ENCODE data around the gene BMP2K. TPM values are rescaled to one million over a fixed set of nuclear protein-coding genes. Genes with fewer than 3 reads are reported as not detected.

Gene BMP2K
- total and polyA plus RNA-seq, 2 experiments from 2014 or later, result 8.2 to 32.5 TPM

DNA sequence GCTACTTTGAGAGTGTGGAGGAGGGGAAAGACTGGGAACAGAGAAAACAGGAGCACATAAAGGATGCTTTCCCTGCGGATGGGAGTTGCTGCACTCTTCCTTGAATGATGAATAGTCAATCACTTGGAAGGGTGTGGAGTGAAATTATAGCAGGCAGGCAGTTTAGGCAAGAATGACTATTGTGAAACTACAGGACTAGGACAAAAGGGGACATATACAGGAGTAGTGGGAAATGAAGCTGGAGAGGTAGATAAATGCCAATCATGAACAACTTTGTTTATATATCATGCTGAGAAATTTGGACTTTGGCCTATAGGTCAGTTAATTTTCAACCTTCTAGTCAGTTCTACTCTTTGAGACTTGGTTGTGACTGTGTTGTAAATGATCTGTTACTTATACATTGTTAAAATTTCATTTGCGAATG is 86.2 kb downstream of the BMP2K start:
- H3K4me3 ChIP-seq, result no peak overlapping the region
- no peak overlapping the region for H2AFZ ChIP-seq
- no peak for ATAC-seq
- no peaks in the 10 kb centered on the region for H3K4me1 ChIP-seq (ENCODE audit: insufficient read depth)
- H3K36me3 ChIP-seq (ENCODE audit: insufficient read depth), result peaks cover under 1% of the 10 kb centered on the region; the same call in 1 of the 2 replicates
- Mint-ChIP-seq H3K9me3 (no peaks in the 10 kb centered on the region), H3K27me3 (ENCODE audit: insufficient read depth, low read depth, poor library complexity) (no peaks in the 10 kb centered on the region), H3K4me1 (no peaks in the 10 kb centered on the region), H3K27ac (no peak overlapping the region), H3K4me3 (no peak overlapping the region), H3K36me3 (ENCODE audit: low read depth) (no peaks in the 10 kb centered on the region; the same call in 2 of the 3 replicates)
- TF ChIP-seq ZNF114 (CRISPR knock-in tag; IDR thresholded peaks at IDR 0.05) (no peak), STAT1 (IDR thresholded peaks at IDR 0.05; ENCODE audit: unreplicated experiment) (no peak), EZH2 (IDR thresholded peaks at IDR 0.05; ENCODE audit: low read depth, unreplicated experiment) (no peak), JUNB (IDR thresholded peaks at IDR 0.05; ENCODE audit: unreplicated experiment) (no peak), CREB1 (CRISPR knock-in tag; IDR thresholded peaks at IDR 0.05; ENCODE audit: low read depth) (no peak), NANOG (IDR thresholded peaks at IDR 0.05; ENCODE audit: borderline replicate concordance) (no peak), EZH2phosphoT487 (IDR thresholded peaks at IDR 0.05; ENCODE audit: unreplicated experiment) (no peak), REST (IDR thresholded peaks at IDR 0.05; ENCODE audit: unreplicated experiment) (no peak), POLR2AphosphoS5 (IDR thresholded peaks at IDR 0.05; ENCODE audit: low read depth) (no peak), ZNF331 (CRISPR knock-in tag; IDR thresholded peaks at IDR 0.05; ENCODE audit: low read depth) (no peak)
- TF ChIP-seq, protein P1, sequence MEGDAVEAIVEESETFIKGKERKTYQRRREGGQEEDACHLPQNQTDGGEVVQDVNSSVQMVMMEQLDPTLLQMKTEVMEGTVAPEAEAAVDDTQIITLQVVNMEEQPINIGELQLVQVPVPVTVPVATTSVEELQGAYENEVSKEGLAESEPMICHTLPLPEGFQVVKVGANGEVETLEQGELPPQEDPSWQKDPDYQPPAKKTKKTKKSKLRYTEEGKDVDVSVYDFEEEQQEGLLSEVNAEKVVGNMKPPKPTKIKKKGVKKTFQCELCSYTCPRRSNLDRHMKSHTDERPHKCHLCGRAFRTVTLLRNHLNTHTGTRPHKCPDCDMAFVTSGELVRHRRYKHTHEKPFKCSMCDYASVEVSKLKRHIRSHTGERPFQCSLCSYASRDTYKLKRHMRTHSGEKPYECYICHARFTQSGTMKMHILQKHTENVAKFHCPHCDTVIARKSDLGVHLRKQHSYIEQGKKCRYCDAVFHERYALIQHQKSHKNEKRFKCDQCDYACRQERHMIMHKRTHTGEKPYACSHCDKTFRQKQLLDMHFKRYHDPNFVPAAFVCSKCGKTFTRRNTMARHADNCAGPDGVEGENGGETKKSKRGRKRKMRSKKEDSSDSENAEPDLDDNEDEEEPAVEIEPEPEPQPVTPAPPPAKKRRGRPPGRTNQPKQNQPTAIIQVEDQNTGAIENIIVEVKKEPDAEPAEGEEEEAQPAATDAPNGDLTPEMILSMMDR (conservative IDR thresholded peaks at IDR 0.05; ENCODE audit: low read depth in 2 of 2), result no peak
- TF ChIP-seq, protein P2, sequence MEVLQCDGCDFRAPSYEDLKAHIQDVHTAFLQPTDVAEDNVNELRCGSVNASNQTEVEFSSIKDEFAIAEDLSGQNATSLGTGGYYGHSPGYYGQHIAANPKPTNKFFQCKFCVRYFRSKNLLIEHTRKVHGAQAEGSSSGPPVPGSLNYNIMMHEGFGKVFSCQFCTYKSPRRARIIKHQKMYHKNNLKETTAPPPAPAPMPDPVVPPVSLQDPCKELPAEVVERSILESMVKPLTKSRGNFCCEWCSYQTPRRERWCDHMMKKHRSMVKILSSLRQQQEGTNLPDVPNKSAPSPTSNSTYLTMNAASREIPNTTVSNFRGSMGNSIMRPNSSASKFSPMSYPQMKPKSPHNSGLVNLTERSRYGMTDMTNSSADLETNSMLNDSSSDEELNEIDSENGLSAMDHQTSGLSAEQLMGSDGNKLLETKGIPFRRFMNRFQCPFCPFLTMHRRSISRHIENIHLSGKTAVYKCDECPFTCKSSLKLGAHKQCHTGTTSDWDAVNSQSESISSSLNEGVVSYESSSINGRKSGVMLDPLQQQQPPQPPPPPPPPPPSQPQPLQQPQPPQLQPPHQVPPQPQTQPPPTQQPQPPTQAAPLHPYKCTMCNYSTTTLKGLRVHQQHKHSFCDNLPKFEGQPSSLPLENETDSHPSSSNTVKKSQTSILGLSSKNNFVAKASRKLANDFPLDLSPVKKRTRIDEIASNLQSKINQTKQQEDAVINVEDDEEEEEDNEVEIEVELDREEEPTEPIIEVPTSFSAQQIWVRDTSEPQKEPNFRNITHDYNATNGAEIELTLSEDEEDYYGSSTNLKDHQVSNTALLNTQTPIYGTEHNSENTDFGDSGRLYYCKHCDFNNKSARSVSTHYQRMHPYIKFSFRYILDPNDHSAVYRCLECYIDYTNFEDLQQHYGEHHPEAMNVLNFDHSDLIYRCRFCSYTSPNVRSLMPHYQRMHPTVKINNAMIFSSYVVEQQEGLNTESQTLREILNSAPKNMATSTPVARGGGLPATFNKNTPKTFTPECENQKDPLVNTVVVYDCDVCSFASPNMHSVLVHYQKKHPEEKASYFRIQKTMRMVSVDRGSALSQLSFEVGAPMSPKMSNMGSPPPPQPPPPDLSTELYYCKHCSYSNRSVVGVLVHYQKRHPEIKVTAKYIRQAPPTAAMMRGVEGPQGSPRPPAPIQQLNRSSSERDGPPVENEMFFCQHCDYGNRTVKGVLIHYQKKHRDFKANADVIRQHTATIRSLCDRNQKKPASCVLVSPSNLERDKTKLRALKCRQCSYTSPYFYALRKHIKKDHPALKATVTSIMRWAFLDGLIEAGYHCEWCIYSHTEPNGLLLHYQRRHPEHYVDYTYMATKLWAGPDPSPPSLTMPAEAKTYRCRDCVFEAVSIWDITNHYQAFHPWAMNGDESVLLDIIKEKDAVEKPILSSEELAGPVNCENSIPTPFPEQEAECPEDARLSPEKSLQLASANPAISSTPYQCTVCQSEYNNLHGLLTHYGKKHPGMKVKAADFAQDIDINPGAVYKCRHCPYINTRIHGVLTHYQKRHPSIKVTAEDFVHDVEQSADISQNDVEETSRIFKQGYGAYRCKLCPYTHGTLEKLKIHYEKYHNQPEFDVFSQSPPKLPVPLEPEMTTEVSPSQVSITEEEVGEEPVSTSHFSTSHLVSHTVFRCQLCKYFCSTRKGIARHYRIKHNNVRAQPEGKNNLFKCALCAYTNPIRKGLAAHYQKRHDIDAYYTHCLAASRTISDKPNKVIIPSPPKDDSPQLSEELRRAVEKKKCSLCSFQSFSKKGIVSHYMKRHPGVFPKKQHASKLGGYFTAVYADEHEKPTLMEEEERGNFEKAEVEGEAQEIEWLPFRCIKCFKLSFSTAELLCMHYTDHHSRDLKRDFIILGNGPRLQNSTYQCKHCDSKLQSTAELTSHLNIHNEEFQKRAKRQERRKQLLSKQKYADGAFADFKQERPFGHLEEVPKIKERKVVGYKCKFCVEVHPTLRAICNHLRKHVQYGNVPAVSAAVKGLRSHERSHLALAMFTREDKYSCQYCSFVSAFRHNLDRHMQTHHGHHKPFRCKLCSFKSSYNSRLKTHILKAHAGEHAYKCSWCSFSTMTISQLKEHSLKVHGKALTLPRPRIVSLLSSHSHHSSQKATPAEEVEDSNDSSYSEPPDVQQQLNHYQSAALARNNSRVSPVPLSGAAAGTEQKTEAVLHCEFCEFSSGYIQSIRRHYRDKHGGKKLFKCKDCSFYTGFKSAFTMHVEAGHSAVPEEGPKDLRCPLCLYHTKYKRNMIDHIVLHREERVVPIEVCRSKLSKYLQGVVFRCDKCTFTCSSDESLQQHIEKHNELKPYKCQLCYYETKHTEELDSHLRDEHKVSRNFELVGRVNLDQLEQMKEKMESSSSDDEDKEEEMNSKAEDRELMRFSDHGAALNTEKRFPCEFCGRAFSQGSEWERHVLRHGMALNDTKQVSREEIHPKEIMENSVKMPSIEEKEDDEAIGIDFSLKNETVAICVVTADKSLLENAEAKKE (CRISPR knock-in tag; IDR thresholded peaks at IDR 0.05), result no peak
- TF ChIP-seq, protein P3, sequence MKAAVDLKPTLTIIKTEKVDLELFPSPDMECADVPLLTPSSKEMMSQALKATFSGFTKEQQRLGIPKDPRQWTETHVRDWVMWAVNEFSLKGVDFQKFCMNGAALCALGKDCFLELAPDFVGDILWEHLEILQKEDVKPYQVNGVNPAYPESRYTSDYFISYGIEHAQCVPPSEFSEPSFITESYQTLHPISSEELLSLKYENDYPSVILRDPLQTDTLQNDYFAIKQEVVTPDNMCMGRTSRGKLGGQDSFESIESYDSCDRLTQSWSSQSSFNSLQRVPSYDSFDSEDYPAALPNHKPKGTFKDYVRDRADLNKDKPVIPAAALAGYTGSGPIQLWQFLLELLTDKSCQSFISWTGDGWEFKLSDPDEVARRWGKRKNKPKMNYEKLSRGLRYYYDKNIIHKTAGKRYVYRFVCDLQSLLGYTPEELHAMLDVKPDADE (IDR thresholded peaks at IDR 0.05), result no peak
- no peak for DNase-seq (ENCODE audit: low spot score)
- no peak overlapping the region for H3K27ac ChIP-seq (ENCODE audit: low read depth)
- H3F3A ChIP-seq (replicated peaks; ENCODE audit: low read depth), result no peaks in the 10 kb centered on the region
- no peaks in the 10 kb centered on the region for H3K27me3 ChIP-seq (ENCODE audit: insufficient read depth)
- no peak overlapping the region for H3K4me2 ChIP-seq
- H3K79me2 ChIP-seq (replicated peaks; ENCODE audit: insufficient read depth), result no peaks in the 10 kb centered on the region
- no peaks in the 10 kb centered on the region for H3K9me2 ChIP-seq (ENCODE audit: insufficient read depth)
- no peaks in the 10 kb centered on the region for H4K20me1 ChIP-seq (replicated peaks; ENCODE audit: insufficient read depth)

All from GM23338 (cell line).